Gastrocnemius medialis (tissue), 4 donors: ENCODE results near the gene ITGAE. TPM values are rescaled to one million over a fixed set of nuclear protein-coding genes. Genes with fewer than 3 reads are reported as not detected.

Source experiments
- ATAC-seq, 2 donors: fragments of 150-250 bp; one replicate each; pipeline ENCODE4 v1.9.1; 2016
- DNase-seq, 2 donors: peaks; one replicate each; pipeline ENCODE4 v3.0.0-alpha.2; 2019
- H3K27ac ChIP-seq, 4 donors: fragments of 200-600 bp; sonication (generic); 1 replicate in 1 of 4; 2 replicates in 3 of 4; pipeline ENCODE4 v1.5.1; 2016 to 2018; ENCODE audit warnings: mild to moderate bottlenecking in 2 of 4, moderate library complexity in 1 of 4
- H3K27me3 ChIP-seq, 3 donors: fragments of 200-600 bp; sonication (generic) in 2 of 3; 1 replicate in 1 of 3; 2 replicates in 2 of 3; pipeline versions ENCODE4 v1.5.1 to v1.6.0; 2016 to 2019; ENCODE audit warnings: mild to moderate bottlenecking in 1 of 3, moderate library complexity in 1 of 3
- H3K36me3 ChIP-seq, 2 donors: fragments of 200-600 bp; sonication (generic) in 1 of 2; one replicate each; pipeline ENCODE4 v1.5.1; 2017 to 2018
- H3K4me1 ChIP-seq, 2 donors: fragments of 200-600 bp; sonication (generic) in 1 of 2; one replicate each; pipeline ENCODE4 v1.5.1; 2016 to 2017; ENCODE audit warnings: mild to moderate bottlenecking in 2 of 2
- H3K4me3 ChIP-seq, 4 donors: fragments of 200-600 bp; sonication (generic) in 3 of 4; 1 replicate in 1 of 4; 2 replicates in 3 of 4; pipeline ENCODE4 v1.5.1; 2016 to 2019; ENCODE audit warnings: mild to moderate bottlenecking in 2 of 4
- H3K9me3 ChIP-seq, 3 donors: fragments of 200-600 bp; sonication (generic) in 2 of 3; 1 replicate in 1 of 3; 2 replicates in 2 of 3; pipeline ENCODE4 v1.5.1; 2016 to 2019
- CTCF ChIP-seq, 5 experiments: fragments of 450-650 bp in 3 of 5; fragments of 200-600 bp in 2 of 5; sonication (generic) in 2 of 5; IDR thresholded peaks in 4 of 5; conservative IDR thresholded peaks in 1 of 5; 1 replicate in 4 of 5; 2 replicates in 1 of 5; pipeline ENCODE4 v1.5.1; 2016 to 2019; ENCODE audit warnings: antibody characterized with exemption in 5 of 5, mild to moderate bottlenecking in 3 of 5, moderate library complexity in 3 of 5
- POLR2A ChIP-seq, 2 donors: fragments of 450-650 bp; IDR thresholded peaks; one replicate each; pipeline ENCODE4 v1.6.1; 2017; ENCODE audit warnings: antibody characterized with exemption in 2 of 2, mild to moderate bottlenecking in 2 of 2, moderate library complexity in 2 of 2
- in situ Hi-C, 4 donors: fragments of 200-750 bp; cut with MboI; loops; one replicate each; pipeline versions ENCODE4 v1.15.0 to v1.8.0; 2017; ENCODE audit warnings: low sequenced_read_pairs in 4 of 4
- intact Hi-C: fragments of 100-400 bp; cut with DNase I; formaldehyde crosslinking; loops from one replicate; pipeline ENCODE4 v1.15.1; 2023; ENCODE audit warnings: low total_unique reads
- total RNA-seq, 4 donors: library from RNA; depleted of rRNA; stranded (reverse); fragments of >200 nt; gene quantifications; one replicate each; pipeline versions ENCODE4 v1.1.0 to v1.2.3, GENCODE V29; 2016

The ITGAE gene
- total RNA-seq, result 10 to 100 TPM; 10.8 to 25.0 (median 23.5) TPM

GRCh38 chr17:3800362-3801271 is at the start of gene ITGAE:
ITGAE (minus strand) TSS chr17:3801188; CDS start chr17:3801144, 44 bp downstream.
- ATAC-seq (no peak), DNase-seq (no peak)
- Histone ChIP-seq H3K4me1 (no peaks in the 10 kb centered on the region), H3K27me3 (no peaks in the 10 kb centered on the region), H3K36me3 (no peaks in the 10 kb centered on the region), H3K27ac (no peak within 1 kb of the TSS), H3K9me3 (no peaks in the 10 kb centered on the region), H3K4me3 (no peak within 1 kb of the TSS)
- TF ChIP-seq POLR2A (IDR thresholded peaks at IDR 0.05) (no peak), CTCF (IDR thresholded peaks at IDR 0.05 in 4 of 5, conservative IDR thresholded peaks at IDR 0.05 in 1 of 5) (no peak)
- in situ Hi-C loops, result no loop called here
- intact Hi-C loops, result no loop called here

GRCh38 chr17:3848229-3848835 is 47.3 kb upstream of the ITGAE start:
- intact Hi-C loops, result no loop called here

GRCh38 chr17:3847165-3847670 is 46.2 kb upstream of the ITGAE start:
- no peaks in the 10 kb centered on the region for H3K9me3 ChIP-seq

More at GRCh38 chr17:3848229-3848835, 47.3 kb upstream of the ITGAE start:
- H3K4me3 ChIP-seq, result no peak overlapping the region
- DNase-seq (no peak), ATAC-seq (no peak)
- peaks cover 0 to 1% of the 10 kb centered on the region in 2 donors for H3K36me3 ChIP-seq
- in situ Hi-C loops, result loop anchor here in 2 of 4 donors (10.0 kb wide), 1 partner anchor 114 kb away; no protein-coding TSS in a partner anchor
- TF ChIP-seq POLR2A (IDR thresholded peaks at IDR 0.05) (no peak), CTCF (IDR thresholded peaks at IDR 0.05 in 4 of 5, conservative IDR thresholded peaks at IDR 0.05 in 1 of 5) (no peak)
- no peaks in the 10 kb centered on the region for H3K9me3 ChIP-seq
- H3K4me1 ChIP-seq, result peaks cover 6 to 16% of the 10 kb centered on the region in 2 donors
- no peaks in the 10 kb centered on the region for H3K27me3 ChIP-seq
- no peak overlapping the region for H3K27ac ChIP-seq

More at GRCh38 chr17:3847165-3847670, 46.2 kb upstream of the ITGAE start:
- H3K27me3 ChIP-seq, result no peaks in the 10 kb centered on the region
- intact Hi-C loops (no loop called here), in situ Hi-C loops (loop anchor here in 2 of 4 donors (10.0 kb wide), 1 partner anchor 112 kb away; no protein-coding TSS in a partner anchor)
- peaks cover 0 to 12% of the 10 kb centered on the region in 2 donors for H3K36me3 ChIP-seq
- peaks cover 6 to 16% of the 10 kb centered on the region in 2 donors for H3K4me1 ChIP-seq
- DNase-seq, result no peak
- TF ChIP-seq CTCF (IDR thresholded peaks at IDR 0.05 in 4 of 5, conservative IDR thresholded peaks at IDR 0.05 in 1 of 5) (no peak), POLR2A (IDR thresholded peaks at IDR 0.05) (no peak)
- no peak for ATAC-seq
- no peak overlapping the region for H3K27ac ChIP-seq
- H3K4me3 ChIP-seq, result no peak overlapping the region
